HEK293 (cell line): ENCODE data around the gene OR3A1.
"Not testable (repeated sequence)": the region's sequence is repeated elsewhere in the genome, so short reads cannot be mapped to it uniquely, and the experiment has no call there.

Experiments used
- CTCF ChIA-PET: fragments of 350-600 bp; formaldehyde crosslinking; extraction: SDS; loops from one replicate; lab custom pipeline; 2021; ENCODE audit warnings: antibody characterized with exemption; lab: Yijun Ruan, JAX
- POLR2A ChIA-PET: fragments of 300-600 bp; formaldehyde crosslinking; extraction: SDS; loops from one replicate; lab custom pipeline; 2020; ENCODE audit warnings: antibody characterized with exemption, inconsistent platforms; lab: Yijun Ruan, JAX
- H3K27ac ChIP-seq: fragments of 200-500 bp; sonication (Bioruptor generic); 2 replicates; pipeline ENCODE4 v1.5.1; 2014; ENCODE audit warnings: low read depth, low read length, control low read depth, inconsistent platforms; ENCODE audit errors: extremely low read depth
- H3K36me3 ChIP-seq, 2 experiments: fragments of 200-500 bp in 1 of 2; sonication (Bioruptor generic) in 1 of 2; 1 replicate in 1 of 2; 2 replicates in 1 of 2; pipeline ENCODE4 v1.5.1; 2014 to 2017; ENCODE audit warnings: inconsistent platforms in 2 of 2, low read length in 2 of 2; ENCODE audit not compliant: control insufficient read depth in 2 of 2, insufficient read depth in 1 of 2
- H3K4me1 ChIP-seq: fragments of 200-500 bp; sonication (Bioruptor generic); 2 replicates; pipeline ENCODE4 v1.5.1; 2014; ENCODE audit warnings: mild to moderate bottlenecking, low read length, inconsistent platforms; ENCODE audit not compliant: control insufficient read depth, insufficient read depth
- H3K4me3 ChIP-seq: 2 replicates; pipeline ENCODE4 v1.5.1; 2011; ENCODE audit warnings: low read depth, mild to moderate bottlenecking, control low read depth, low read length, moderate library complexity
- H3K9me3 ChIP-seq: fragments of 200-500 bp; sonication (Bioruptor generic); 2 replicates; pipeline ENCODE4 v1.5.1; 2014; ENCODE audit warnings: low read depth, low read length, inconsistent platforms; ENCODE audit not compliant: control insufficient read depth, insufficient read depth
- BCL11A ChIP-seq: fragments of 450-650 bp; formaldehyde crosslinking; IDR thresholded peaks from 2 replicates; pipeline ENCODE4 v1.5.1; 2016; ENCODE audit warnings: low read depth, missing biosample characterization, missing genetic modification characterization
- KLF9 ChIP-seq: fragments of 450-650 bp; formaldehyde crosslinking; IDR thresholded peaks from 2 replicates; pipeline ENCODE4 v1.5.1; 2016; ENCODE audit warnings: missing biosample characterization, missing genetic modification characterization, low read depth
- MEIS1 ChIP-seq: sonication (generic); formaldehyde crosslinking; IDR thresholded peaks from 2 replicates; pipeline ENCODE4 v1.8.1; 2022; ENCODE audit warnings: missing genetic modification reagents, mild to moderate bottlenecking, borderline replicate concordance
- MYNN ChIP-seq: fragments of 450-650 bp; formaldehyde crosslinking; IDR thresholded peaks from 2 replicates; pipeline ENCODE4 v1.5.1; 2016; ENCODE audit warnings: missing biosample characterization, missing genetic modification characterization, borderline replicate concordance
- ZNF114 ChIP-seq: fragments of 450-650 bp; formaldehyde crosslinking; IDR thresholded peaks from 2 replicates; pipeline ENCODE4 v1.5.0; 2017; ENCODE audit warnings: missing biosample characterization, missing genetic modification characterization
- ZNF146 ChIP-seq: fragments of 450-650 bp; formaldehyde crosslinking; IDR thresholded peaks from 2 replicates; pipeline ENCODE4 v1.5.1; 2016; ENCODE audit warnings: missing biosample characterization, missing genetic modification characterization
- ZNF16 ChIP-seq: fragments of 450-650 bp; formaldehyde crosslinking; IDR thresholded peaks from 2 replicates; pipeline ENCODE4 v1.5.1; 2016; ENCODE audit warnings: low read depth, missing biosample characterization, missing genetic modification characterization
- ZNF221 ChIP-seq: fragments of 450-650 bp; formaldehyde crosslinking; IDR thresholded peaks from 2 replicates; pipeline ENCODE4 v1.5.1; 2017; ENCODE audit warnings: missing biosample characterization, missing genetic modification characterization, borderline replicate concordance
- ZNF266 ChIP-seq: fragments of 450-650 bp; formaldehyde crosslinking; IDR thresholded peaks from 2 replicates; pipeline ENCODE4 v1.5.1; 2016; ENCODE audit warnings: missing biosample characterization, missing genetic modification characterization, low read depth
- ZNF274 ChIP-seq, 2 experiments: fragments of 200-500 bp in 1 of 2; fragments of 450-650 bp in 1 of 2; sonication (Bioruptor generic) in 1 of 2; formaldehyde crosslinking in 1 of 2; IDR thresholded peaks; 2 replicates each; pipeline versions ENCODE4 v1.5.1 to v1.6.1; 2014 to 2016; ENCODE audit warnings: borderline replicate concordance in 1 of 2, inconsistent platforms in 1 of 2, low read length in 1 of 2, missing biosample characterization in 1 of 2, missing genetic modification characterization in 1 of 2
- ZNF350 ChIP-seq: fragments of 450-650 bp; formaldehyde crosslinking; IDR thresholded peaks from 2 replicates; pipeline ENCODE4 v1.5.0; 2017; ENCODE audit warnings: missing biosample characterization, mild to moderate bottlenecking, missing genetic modification characterization
- ZNF366 ChIP-seq: fragments of 450-650 bp; formaldehyde crosslinking; conservative IDR thresholded peaks from 2 replicates; pipeline ENCODE4 v1.5.1; 2016; ENCODE audit warnings: missing biosample characterization, missing genetic modification characterization
- ZNF48 ChIP-seq: fragments of 450-650 bp; formaldehyde crosslinking; IDR thresholded peaks from 2 replicates; pipeline ENCODE4 v1.5.1; 2016; ENCODE audit warnings: missing biosample characterization, missing genetic modification characterization
- ZNF596 ChIP-seq: fragments of 450-650 bp; IDR thresholded peaks from 2 replicates; pipeline ENCODE4 v1.5.0; 2018; ENCODE audit warnings: missing biosample characterization, mild to moderate bottlenecking, missing genetic modification characterization, moderate library complexity
- ZNF600 ChIP-seq: fragments of 450-650 bp; formaldehyde crosslinking; IDR thresholded peaks from 2 replicates; pipeline ENCODE4 v1.5.1; 2016; ENCODE audit warnings: missing biosample characterization, missing genetic modification characterization
- ZNF747 ChIP-seq: fragments of 450-650 bp; formaldehyde crosslinking; IDR thresholded peaks from 2 replicates; pipeline ENCODE4 v1.5.1; 2016; ENCODE audit warnings: missing biosample characterization, missing genetic modification characterization
- ZNF768 ChIP-seq: fragments of 450-650 bp; formaldehyde crosslinking; IDR thresholded peaks from 2 replicates; pipeline ENCODE4 v1.5.1; 2018; ENCODE audit warnings: missing biosample characterization, mild to moderate bottlenecking, missing genetic modification characterization
- ZNF776 ChIP-seq: fragments of 450-650 bp; formaldehyde crosslinking; IDR thresholded peaks from 2 replicates; pipeline ENCODE4 v1.5.0; 2017; ENCODE audit warnings: missing biosample characterization, missing genetic modification characterization, borderline replicate concordance
- ZNF791 ChIP-seq: fragments of 450-650 bp; formaldehyde crosslinking; IDR thresholded peaks from 2 replicates; pipeline ENCODE4 v1.5.1; 2016; ENCODE audit warnings: missing biosample characterization, missing genetic modification characterization
- TF ChIP-seq, protein P1 (sequence below): fragments of 450-650 bp; formaldehyde crosslinking; IDR thresholded peaks from 2 replicates; pipeline ENCODE4 v1.5.1; 2016; ENCODE audit warnings: missing biosample characterization, missing genetic modification characterization
- TF ChIP-seq, protein P2 (sequence below): fragments of 450-650 bp; formaldehyde crosslinking; IDR thresholded peaks from 2 replicates; pipeline ENCODE4 v1.5.1; 2017; ENCODE audit warnings: missing biosample characterization, missing genetic modification characterization

Gene OR3A1

DNA sequence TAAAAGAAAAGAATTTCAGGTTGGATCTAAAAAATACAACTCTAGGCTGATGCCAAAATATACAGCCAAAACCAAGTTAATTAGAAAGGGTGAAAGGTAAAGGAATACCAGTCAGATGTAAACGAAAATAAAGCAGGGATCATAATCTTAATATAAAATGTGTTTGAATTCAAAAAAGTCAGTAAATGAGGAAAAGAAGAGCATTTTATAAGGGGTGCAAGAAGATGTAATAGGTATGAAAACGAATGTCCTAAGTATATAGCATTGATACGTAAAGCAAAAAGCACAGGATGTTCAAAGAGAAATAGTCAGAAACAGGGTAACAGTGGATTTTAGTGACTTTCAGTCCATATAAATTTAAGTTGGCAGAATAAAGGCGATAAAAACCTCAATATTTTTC, 2.5 kb downstream of the OR3A1 start:
- CTCF ChIA-PET, result interaction anchor here (0.6 to 0.7 kb wide), 2 partner anchors 115 to 166 kb away, joined by 3 to 5 read pairs; no protein-coding TSS in a partner anchor
- Histone ChIP-seq H3K4me3 (no peak overlapping the region), H3K4me1 (no peaks in the 10 kb centered on the region), H3K36me3 (no peaks in the 10 kb centered on the region), H3K27ac (no peak overlapping the region)
- POLR2A ChIA-PET, result no interaction called here
- TF ChIP-seq ZNF768 (tag by site-specific recombination) (no peak), ZNF776 (tag by site-specific recombination) (no peak), ZNF274 (IDR thresholded peaks at IDR 0.05; ENCODE audit: low read length) (no peak), ZNF274 (tag by site-specific recombination; IDR thresholded peaks at IDR 0.05; ENCODE audit: borderline replicate concordance) (no peak), ZNF16 (tag by site-specific recombination) (no peak)
- TF ChIP-seq, all 188 proteins: peak for 0
- no peaks in the 10 kb centered on the region for H3K9me3 ChIP-seq

DNA sequence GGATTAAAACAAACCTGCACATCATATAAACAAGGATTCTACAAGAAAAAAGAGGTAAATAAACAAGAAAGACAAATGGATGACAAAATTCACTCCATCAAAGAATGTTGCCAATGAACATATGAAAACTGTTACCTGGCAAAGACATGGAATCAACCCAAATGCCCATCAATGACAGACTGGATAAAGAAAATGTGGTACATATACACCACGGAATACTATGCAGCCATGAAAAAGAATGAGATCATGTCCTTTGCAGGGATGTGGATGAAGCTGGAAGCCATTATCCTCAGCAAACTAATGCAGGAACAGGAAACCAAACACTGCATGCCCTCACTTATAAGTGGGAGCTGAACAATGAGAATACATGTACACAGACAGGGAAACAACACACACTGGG, 4.6 kb downstream of the OR3A1 start:
- H3K4me1 ChIP-seq, H3K36me3 ChIP-seq, H3K27ac ChIP-seq, POLR2A ChIA-PET, H3K4me3 ChIP-seq, H3K9me3 ChIP-seq: not testable (repeated sequence)
- CTCF ChIA-PET, result interaction anchor here (0.7 kb wide), 1 partner anchor 208 kb away, joined by 3 read pairs; no protein-coding TSS in a partner anchor
- TF ChIP-seq, protein P1, sequence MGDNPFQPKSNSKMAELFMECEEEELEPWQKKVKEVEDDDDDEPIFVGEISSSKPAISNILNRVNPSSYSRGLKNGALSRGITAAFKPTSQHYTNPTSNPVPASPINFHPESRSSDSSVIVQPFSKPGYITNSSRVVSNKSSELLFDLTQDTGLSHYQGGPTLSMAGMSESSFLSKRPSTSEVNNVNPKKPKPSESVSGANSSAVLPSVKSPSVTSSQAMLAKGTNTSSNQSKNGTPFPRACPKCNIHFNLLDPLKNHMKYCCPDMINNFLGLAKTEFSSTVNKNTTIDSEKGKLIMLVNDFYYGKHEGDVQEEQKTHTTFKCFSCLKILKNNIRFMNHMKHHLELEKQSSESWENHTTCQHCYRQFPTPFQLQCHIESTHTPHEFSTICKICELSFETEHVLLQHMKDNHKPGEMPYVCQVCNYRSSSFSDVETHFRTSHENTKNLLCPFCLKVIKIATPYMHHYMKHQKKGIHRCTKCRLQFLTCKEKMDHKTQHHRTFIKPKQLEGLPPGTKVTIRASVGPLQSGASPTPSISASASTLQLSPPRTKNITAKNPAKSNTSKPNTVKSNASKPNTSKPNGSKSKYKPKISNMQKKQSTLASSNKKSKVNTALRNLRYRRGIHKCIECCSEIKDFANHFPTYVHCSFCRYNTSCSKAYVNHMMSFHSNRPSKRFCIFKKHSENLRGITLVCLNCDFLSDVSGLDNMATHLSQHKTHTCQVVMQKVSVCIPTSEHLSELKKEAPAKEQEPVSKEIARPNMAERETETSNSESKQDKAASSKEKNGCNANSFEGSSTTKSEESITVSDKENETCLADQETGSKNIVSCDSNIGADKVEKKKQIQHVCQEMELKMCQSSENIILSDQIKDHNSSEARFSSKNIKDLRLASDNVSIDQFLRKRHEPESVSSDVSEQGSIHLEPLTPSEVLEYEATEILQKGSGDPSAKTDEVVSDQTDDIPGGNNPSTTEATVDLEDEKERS, result peak; percentile 65; the same call in 1 of the 2 replicates
- peak; percentile 84 for TF ChIP-seq ZNF146 (tag by site-specific recombination)
- TF ChIP-seq, all 188 proteins: peak for 2; not testable (repeated sequence) for 186

DNA sequence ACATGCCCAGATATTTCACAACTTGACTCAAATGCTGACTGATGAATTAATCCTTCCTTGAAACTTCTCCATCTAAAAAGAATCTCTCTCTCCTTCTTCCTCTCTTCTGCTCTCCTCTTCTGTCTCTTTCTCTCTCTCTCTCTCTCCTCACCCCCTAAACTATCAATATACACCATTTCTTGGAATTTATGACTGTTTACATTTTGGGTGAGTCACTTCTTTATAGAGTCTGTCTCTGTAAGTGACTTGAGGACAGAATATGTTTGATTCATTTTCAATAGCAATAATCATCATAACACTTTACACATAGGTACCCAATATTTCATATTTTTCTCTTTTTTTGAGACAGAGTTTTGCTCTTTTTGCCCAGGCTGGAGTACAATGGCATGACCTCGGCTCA, 15.3 kb downstream of the OR3A1 start:
- no peak overlapping the region for H3K4me3 ChIP-seq
- no peak overlapping the region for H3K27ac ChIP-seq
- no peaks in the 10 kb centered on the region for H3K9me3 ChIP-seq
- TF ChIP-seq MEIS1 (CRISPR knock-in tag) (no peak), ZNF266 (tag by site-specific recombination) (no peak), ZNF221 (tag by site-specific recombination) (no peak), ZNF366 (tag by site-specific recombination) (no peak), ZNF114 (tag by site-specific recombination) (no peak), ZNF48 (no peak), ZNF747 (tag by site-specific recombination) (no peak), ZNF596 (no peak)
- POLR2A ChIA-PET, result no interaction called here
- no peaks in the 10 kb centered on the region for H3K36me3 ChIP-seq
- H3K4me1 ChIP-seq, result no peaks in the 10 kb centered on the region
- CTCF ChIA-PET, result interaction anchor here (0.8 kb wide), 1 partner anchor 196 kb away, joined by 3 read pairs; no protein-coding TSS in a partner anchor

DNA sequence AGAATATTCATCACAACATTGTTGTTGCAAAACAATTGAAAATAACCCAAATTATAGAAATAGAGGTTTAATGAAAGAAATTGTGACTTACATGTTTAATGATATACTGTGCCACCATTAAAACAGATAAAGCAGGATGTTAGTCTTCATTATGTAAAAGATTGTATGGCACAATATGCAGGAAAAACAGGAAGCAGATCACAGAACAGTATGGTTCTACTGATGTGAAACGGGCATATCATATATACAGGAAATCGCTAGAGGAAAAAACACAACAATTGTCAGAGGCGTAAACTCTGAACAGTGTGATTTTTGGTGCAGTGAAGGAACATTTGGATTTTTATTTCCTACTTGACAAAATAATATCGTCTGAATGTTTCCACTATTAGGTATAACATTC, 22.0 kb downstream of the OR3A1 start:
- H3K36me3 ChIP-seq, result no peaks in the 10 kb centered on the region
- no peak overlapping the region for H3K27ac ChIP-seq
- H3K4me3 ChIP-seq, result no peak overlapping the region
- ChIA-PET CTCF (no interaction called here), POLR2A (no interaction called here)
- H3K9me3 ChIP-seq, result no peaks in the 10 kb centered on the region
- no peaks in the 10 kb centered on the region for H3K4me1 ChIP-seq
- TF ChIP-seq, protein P2, sequence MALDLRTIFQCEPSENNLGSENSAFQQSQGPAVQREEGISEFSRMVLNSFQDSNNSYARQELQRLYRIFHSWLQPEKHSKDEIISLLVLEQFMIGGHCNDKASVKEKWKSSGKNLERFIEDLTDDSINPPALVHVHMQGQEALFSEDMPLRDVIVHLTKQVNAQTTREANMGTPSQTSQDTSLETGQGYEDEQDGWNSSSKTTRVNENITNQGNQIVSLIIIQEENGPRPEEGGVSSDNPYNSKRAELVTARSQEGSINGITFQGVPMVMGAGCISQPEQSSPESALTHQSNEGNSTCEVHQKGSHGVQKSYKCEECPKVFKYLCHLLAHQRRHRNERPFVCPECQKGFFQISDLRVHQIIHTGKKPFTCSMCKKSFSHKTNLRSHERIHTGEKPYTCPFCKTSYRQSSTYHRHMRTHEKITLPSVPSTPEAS (tag by site-specific recombination), result no peak
- TF ChIP-seq ZNF791 (tag by site-specific recombination), result no peak
- TF ChIP-seq, protein P1, result no peak
- TF ChIP-seq ZNF600, result no peak
- TF ChIP-seq KLF9 (tag by site-specific recombination), result no peak
- no peak for TF ChIP-seq MYNN
- TF ChIP-seq BCL11A (tag by site-specific recombination), result no peak
- TF ChIP-seq ZNF350 (tag by site-specific recombination), result no peak
